ENCODE data around the gene SORBS1.

The SORBS1 gene

DNA sequence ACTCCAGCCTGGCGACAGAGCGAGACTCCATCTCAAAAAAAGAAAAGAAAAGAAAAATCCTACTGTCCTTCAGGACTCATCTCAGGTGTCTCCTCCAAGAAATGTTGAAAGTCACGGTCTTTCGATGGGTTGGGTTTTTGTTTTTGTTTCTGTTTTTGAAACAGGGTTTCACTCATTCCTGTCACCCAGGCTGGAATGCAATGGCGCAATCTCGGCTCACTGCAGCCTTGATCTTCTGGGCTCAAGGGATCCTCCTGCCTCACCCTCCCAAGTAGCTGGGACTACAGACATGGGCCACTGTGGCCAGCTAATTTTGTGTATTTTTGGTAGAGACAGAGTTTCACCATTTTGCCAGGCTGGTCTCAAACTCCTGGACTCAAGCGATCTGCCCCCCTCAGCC lies 3.1 kb upstream of the SORBS1 start:
- DNase-seq, result no peak

- DNase-seq, result no peak
Measured at GRCh38 chr10:95562341-95562965, 1.3 kb upstream of the SORBS1 start.

DNA sequence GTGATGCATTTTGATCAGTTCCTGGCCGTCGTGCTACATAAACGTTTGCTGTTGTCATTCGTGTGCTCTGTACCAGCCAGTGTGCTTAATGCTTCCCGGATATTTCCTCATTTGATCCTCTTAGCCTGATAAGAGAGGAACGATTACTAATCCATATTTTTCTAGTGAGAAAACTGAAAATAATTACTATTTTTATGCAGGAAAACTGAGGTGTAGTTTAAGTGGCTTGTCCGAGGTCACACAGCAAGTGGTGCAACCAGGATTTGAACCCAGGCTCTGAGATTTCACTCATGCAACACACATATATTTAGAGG lies 650 bp upstream of the SORBS1 start:
- DNase-seq, result no peak

DNA sequence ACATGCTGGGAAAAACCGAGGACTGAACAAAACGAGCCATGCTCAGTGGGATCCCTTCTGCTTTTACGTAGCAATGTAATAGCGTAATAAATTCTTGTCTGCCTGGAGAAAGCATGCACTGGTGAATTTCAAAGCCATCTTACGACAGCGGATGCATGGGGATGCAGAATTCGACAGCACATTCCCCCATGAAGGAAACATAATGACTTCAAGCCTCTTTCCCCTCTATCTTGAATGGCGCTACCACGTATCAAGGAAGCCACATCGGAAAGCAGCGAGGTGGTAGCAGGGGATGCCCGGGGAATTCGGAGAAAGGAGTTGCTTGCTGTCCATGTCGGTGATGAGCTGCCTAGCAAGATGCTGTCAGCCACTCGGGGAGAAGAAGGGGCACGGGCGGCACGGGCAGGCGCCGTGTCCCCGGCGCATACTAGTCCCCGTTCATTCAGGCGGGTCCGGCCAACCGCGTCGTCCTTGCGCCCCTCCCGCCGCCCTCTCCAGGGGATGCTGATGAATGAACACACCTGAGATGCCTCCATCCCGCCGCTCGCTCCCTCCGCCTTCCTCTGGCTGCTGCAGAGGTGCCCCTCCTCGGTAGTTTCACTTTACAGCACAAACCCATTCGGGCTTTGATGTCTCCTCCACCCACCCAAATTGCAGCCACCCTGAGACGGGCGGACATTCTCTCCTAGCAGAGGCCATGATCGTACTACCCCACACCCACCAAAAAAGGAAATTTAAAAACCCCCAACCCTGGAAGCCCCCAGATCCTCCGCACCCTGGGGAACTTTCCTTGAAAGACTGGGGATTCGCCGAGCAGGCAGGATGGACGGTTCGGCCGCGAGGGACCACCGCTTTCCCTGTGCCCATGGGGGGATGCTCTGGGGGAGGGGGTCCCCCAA lies 644 bp downstream of the SORBS1 start:
- DNase-seq, result peak; percentile 41

DNA sequence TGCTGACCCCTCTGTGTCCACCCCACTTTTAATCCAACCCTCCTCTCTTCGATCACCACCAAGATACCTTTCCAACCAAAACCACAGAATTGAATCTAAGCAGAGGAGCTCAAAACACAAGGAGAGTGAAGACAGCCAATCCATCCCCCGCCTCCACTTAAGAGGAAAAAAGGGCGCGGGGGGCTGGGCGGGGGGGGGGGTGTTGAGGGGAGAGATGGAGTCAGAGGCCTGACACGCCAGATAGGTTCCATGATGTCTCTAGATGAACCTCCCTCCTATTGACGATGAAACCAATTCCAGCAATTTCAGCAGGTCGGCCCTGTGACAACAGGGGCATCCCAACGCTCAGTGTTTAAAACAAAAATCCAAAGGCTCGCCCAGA lies 1.3 kb downstream of the SORBS1 start:
- DNase-seq, result no peak

DNA sequence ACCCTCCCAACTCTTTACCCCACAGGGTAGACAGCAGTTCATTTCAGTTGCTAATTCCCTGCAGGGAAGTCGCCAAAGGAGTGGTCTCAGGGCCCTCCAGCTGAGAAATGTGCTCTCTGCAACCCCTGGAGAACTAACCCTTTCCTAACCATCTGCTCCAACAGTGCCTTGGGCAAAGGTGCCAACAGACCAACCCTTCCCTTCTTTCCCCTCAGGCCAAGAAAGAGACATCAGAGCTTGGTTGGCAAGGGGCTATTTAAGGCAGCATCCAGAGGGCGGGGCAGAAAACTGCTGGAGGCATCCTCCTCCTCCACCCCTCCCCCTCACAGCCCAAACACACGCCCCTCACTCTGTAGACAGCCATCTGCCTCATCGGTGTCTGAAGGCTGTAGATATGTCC lies 1.7 kb downstream of the SORBS1 start:
- no peak for DNase-seq

- DNase-seq, result no peak
Measured at GRCh38 chr10:95558593-95559320, 2.4 kb downstream of the SORBS1 start.

- DNase-seq, result no peak
Measured at GRCh38 chr10:95556994-95557767, 4.0 kb downstream of the SORBS1 start.

DNA sequence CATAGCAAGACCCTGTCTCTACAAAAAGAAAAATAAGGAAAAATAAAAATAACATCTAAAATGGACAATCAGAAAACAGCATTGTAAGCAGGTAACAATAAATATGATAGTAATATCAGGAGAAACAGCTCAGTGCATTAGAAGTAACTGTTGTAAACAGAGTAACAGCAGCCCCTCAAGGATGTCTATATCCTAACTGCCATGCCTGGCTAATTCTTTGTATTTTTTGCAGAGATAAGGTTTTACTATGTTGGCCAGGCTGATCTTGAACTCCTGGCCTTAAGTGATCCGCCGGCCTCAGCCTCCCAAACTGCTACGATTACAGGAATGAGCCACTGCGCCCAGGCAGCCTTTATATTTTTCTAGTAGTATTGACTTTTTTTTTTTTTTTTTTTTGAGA lies 7.5 kb downstream of the SORBS1 start:
- no peak for DNase-seq

DNA sequence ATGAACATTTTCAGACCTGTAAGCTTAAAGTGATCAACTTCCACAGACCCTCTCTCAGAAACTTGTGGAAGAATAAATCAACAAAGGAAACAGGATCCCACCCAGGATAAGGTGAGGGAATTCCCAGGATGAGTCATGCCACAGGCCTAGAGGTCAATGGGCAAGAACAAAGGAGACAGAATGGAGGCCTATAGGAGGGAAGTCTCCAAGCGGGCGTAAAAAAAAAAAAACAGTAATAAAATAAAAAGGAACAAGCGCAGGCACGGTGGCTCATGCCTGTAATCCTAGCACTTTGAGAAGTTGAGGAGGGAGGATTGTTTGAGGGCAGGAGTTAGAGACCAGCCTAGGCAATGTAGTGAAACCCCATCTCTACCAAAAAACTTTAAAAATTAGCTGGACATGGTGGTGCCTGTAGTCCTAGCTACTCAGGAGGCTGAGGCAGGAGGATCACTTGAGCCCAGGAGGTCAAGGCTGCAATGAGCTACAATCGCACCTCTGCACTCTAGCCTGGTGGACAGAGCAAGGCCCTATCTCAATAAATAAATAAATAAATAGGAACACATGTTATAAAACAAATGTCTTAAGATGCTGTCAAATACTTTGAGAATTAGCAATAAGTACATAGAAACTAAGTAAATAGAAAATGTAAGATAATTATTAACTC lies 8.4 kb downstream of the SORBS1 start:
- DNase-seq, result no peak

- DNase-seq, result no peak
Measured at GRCh38 chr10:95550073-95550672, 11.0 kb downstream of the SORBS1 start.

DNA sequence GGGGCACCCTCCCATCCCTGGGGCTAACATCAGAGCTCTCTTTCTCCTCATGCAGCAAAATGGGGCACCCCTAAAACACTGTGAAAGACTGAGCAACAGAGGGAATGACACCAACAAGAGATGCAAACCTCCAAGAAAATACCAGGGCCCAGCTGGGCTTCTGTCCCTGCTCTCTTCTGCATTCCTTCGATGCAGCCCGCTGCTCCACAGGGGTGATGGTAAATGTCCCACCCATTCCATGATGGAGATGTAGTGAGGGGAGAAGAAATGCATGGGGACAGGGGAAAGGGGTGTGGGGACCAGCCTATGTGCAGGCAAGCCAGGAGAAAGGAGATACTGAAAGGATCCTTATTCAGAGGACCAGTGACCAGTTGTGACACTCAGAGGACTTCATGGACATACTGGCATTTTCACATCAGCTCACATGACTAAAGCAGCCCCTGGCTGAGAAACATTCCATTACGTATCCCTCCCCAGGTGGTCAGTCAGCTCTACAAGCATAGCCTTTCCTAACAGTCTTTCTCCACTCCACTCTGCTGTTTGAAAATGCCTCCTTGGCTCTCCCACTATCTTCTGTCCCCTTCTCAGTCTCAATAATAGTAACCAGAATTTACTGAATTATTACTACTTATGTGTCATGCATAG lies 13.3 kb downstream of the SORBS1 start:
- no peak for DNase-seq

DNA sequence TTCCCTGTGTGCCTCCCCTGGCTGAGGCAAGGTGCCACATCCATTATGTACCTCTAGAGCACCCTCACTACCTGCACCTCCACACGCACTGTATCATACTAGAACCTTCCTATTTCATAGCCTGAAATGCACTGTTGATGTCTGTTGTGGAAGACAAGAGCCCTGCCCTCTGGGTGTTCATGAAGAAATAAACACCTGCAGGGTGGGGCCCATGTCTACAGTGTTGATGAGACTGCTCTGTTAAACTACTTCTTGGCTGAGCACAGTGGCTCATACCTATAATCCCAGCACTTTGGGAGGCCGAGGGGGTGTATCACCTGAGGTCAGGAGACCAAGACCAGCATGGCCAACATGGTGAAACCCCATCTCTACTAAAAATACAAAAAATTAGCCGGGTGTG lies 14.0 kb downstream of the SORBS1 start:
- DNase-seq, result no peak

DNA sequence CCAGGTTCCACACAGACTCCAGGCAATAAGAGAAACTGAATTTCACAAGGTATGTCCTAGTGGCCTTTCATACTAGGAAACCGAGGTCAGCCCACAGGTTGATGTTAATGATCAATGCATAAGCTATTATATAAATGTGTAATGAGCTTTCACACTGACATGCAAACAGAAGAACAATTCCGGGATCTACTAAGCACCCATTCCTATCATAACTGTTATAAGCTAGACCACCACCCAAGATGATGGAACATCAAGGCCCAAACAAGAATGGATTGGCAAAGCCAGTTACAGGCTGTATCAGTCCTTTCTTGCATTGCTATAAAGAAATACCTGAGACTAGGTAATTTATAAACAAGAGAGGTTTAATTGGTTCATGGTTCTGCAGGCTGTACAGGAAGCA lies 15.2 kb downstream of the SORBS1 start:
- DNase-seq, result no peak

DNA sequence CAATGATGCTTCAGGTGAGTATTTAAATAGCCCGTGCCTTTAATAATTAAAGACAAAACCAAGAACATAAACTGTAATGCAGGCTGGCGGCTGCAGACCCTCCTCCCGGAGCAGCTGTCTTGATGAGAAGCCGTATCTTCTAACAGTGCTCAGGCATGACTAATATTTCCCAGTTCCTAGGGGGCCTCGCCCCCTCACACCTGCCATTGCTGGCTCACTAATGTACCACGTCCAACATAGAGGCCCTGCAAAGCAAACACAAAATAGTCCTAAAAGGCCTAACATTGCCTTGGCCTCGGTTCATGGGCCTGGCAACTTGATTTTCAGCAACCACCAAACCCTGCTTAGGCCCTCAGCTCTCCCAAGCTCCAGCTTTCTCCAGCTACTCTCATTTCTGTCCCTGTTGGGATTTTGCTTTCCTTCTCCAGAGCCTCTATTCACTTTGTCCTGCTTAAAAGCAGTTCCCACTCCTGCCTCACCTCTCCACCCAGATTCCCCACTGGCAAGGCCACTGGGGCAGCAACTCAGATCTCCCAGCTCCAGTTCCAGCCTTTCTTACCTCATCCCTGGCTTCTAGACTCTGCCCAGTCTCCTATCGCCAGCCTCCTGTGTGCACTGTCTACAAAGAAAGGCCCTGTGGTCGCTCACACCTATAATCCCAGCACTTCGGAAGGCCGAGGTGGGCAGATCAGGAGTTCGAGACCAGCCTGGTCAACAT lies 16.2 kb downstream of the SORBS1 start:
- DNase-seq, result no peak

- no peak for DNase-seq
Measured at GRCh38 chr10:95543459-95543858, 17.7 kb downstream of the SORBS1 start.

DNA sequence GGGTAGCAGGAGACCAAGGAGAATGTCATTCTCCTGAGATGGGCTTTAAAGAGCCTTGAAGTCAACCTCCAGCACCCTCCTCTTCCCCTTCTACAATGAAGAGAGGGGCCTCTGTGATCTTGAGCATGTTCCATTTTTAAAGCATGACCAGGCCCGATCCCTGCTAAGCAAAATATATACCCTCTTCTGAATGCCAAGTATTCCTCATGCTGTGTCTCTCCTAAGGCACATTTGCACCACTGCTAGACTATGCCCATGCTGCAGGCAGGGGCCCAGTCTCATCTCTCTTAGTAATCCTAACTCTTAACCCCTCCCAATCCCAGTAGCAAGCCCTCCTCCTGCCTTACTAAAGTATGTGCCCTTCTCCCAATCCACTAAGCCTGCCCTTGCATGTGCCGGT lies 18.4 kb downstream of the SORBS1 start:
- no peak for DNase-seq

- DNase-seq, result no peak
Measured at GRCh38 chr10:95542330-95542729, 18.8 kb downstream of the SORBS1 start.

- DNase-seq, result no peak
Measured at GRCh38 chr10:95540514-95541052, 20.6 kb downstream of the SORBS1 start.

DNA sequence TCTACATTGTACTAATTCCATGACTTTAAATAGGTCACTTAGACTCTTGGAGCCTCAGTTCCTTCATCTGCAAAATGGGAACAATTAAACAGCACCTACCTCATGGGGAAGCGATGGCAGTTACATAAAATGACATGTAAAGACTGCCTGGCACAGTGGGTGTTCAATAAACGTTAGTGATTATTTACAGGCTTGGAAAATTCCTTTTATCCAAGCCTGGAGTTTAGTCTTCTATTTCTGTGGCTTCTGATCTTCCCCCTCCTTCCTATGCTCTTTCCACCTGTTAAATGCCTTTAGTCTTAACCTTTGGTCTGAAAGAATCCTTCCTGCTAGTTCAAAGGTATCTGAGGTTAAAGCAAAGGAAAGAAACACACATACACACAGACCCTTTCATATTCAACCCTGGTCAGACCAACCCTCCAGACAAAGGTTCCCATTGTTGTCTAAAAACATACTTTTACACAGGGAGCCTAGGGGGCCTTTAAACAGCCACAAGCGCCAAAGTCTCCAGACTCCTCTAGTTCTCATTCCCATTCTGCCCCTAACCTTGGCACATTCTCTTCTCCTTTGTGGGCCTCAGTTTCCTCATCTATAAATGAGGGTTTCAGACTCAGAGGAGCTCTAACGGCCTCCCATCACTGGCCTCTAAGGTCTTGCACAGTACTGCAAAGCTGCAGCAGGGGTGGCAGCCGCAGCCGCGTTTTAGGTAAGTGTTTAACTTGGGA lies 21.4 kb downstream of the SORBS1 start:
- DNase-seq, result no peak
